ENCODE results near the gene ATF5.

The ATF5 gene

GRCh38 chr19:49907745-49908446 lies 21.1 kb upstream of the ATF5 start:
- H3K9me3 ChIP-seq (ENCODE audit: control extremely low read depth in 1 of 5, control insufficient read depth in 4 of 5, insufficient read depth in 2 of 5, low read depth in 1 of 5, low read length in 4 of 5) = no peaks in the 10 kb centered on the region
- no peak overlapping the region for H3K4me3 ChIP-seq (ENCODE audit: control insufficient read depth in 1 of 7, extremely low read depth in 1 of 7, insufficient read depth in 4 of 7, low read depth in 2 of 7, low read length in 6 of 7)
- H3K27ac ChIP-seq (ENCODE audit: insufficient read depth in 1 of 2, low read depth in 1 of 2, low read length in 2 of 2, poor library complexity in 1 of 2, severe bottlenecking in 2 of 2) = no peak overlapping the region
- no peak for DNase-seq
- H3K27me3 ChIP-seq (replicated peaks in 2 of 5; ENCODE audit: control insufficient read depth in 4 of 5, insufficient read depth in 5 of 5, low read length in 4 of 5) = no peaks in the 10 kb centered on the region
- peaks cover 12 to 34% (median 18%) of the 10 kb centered on the region in 4 experiments for H3K4me1 ChIP-seq (ENCODE audit: control extremely low read depth in 1 of 4, control insufficient read depth in 4 of 4, insufficient read depth in 4 of 4, low read length in 3 of 4)
- ChIA-PET CTCF (interaction anchor here (1.0 to 2.2 kb wide), 3 partner anchors 9 to 20 kb away, joined by 3 to 6 read pairs (median 4); partner anchors contain the start of gene ATF5), POLR2A (interaction anchor here (0.9 kb wide), 1 partner anchor 10 kb away, joined by 3 read pairs; no protein-coding TSS in a partner anchor)
- H3K36me3 ChIP-seq (ENCODE audit: control insufficient read depth in 4 of 4, insufficient read depth in 4 of 4, low read length in 3 of 4) = peaks cover 3 to 60% (median 37%) of the 10 kb centered on the region in 4 experiments
- 98% methylated on average over 22 of the region's 23 CpGs for WGBS (ENCODE audit: insufficient coverage)

- H3K27me3 ChIP-seq (replicated peaks in 2 of 5; ENCODE audit: control insufficient read depth in 4 of 5, insufficient read depth in 5 of 5, low read length in 4 of 5) = no peaks in the 10 kb centered on the region
- WGBS (ENCODE audit: insufficient coverage) = 98% methylated on average over 29 of the region's 37 CpGs
- peaks cover 12 to 34% (median 18%) of the 10 kb centered on the region in 4 experiments for H3K4me1 ChIP-seq (ENCODE audit: control extremely low read depth in 1 of 4, control insufficient read depth in 4 of 4, insufficient read depth in 4 of 4, low read length in 3 of 4)
- ChIA-PET POLR2A (interaction anchor here (0.9 kb wide), 1 partner anchor 11 kb away, joined by 3 read pairs; no protein-coding TSS in a partner anchor), CTCF (interaction anchor here (1.2 to 2.2 kb wide), 2 partner anchors 18 to 19 kb away, joined by 4 to 6 read pairs; partner anchors contain the start of gene ATF5)
- H3K9me3 ChIP-seq (ENCODE audit: control extremely low read depth in 1 of 5, control insufficient read depth in 4 of 5, insufficient read depth in 2 of 5, low read depth in 1 of 5, low read length in 4 of 5) = no peaks in the 10 kb centered on the region
- DNase-seq = no peak
- no peak overlapping the region for H3K27ac ChIP-seq (ENCODE audit: insufficient read depth in 1 of 2, low read depth in 1 of 2, low read length in 2 of 2, poor library complexity in 1 of 2, severe bottlenecking in 2 of 2)
- H3K36me3 ChIP-seq (ENCODE audit: control insufficient read depth in 4 of 4, insufficient read depth in 4 of 4, low read length in 3 of 4) = peaks cover 5 to 68% (median 44%) of the 10 kb centered on the region in 4 experiments
- no peak overlapping the region for H3K4me3 ChIP-seq (ENCODE audit: control insufficient read depth in 1 of 7, extremely low read depth in 1 of 7, insufficient read depth in 4 of 7, low read depth in 2 of 7, low read length in 6 of 7)
Measured at GRCh38 chr19:49908480-49909420, 20.3 kb upstream of the ATF5 start.

- no peaks in the 10 kb centered on the region for H3K27me3 ChIP-seq (replicated peaks in 2 of 5; ENCODE audit: control insufficient read depth in 4 of 5, insufficient read depth in 5 of 5, low read length in 4 of 5)
- peaks cover 11 to 29% (median 14%) of the 10 kb centered on the region in 4 experiments for H3K4me1 ChIP-seq (ENCODE audit: control extremely low read depth in 1 of 4, control insufficient read depth in 4 of 4, insufficient read depth in 4 of 4, low read length in 3 of 4)
- no peak overlapping the region for H3K4me3 ChIP-seq (ENCODE audit: control insufficient read depth in 1 of 7, extremely low read depth in 1 of 7, insufficient read depth in 4 of 7, low read depth in 2 of 7, low read length in 6 of 7)
- peaks cover 13 to 80% (median 52%) of the 10 kb centered on the region in 4 experiments for H3K36me3 ChIP-seq (ENCODE audit: control insufficient read depth in 4 of 4, insufficient read depth in 4 of 4, low read length in 3 of 4)
- no peak overlapping the region for H3K27ac ChIP-seq (ENCODE audit: insufficient read depth in 1 of 2, low read depth in 1 of 2, low read length in 2 of 2, poor library complexity in 1 of 2, severe bottlenecking in 2 of 2)
- ChIA-PET POLR2A (no interaction called here), CTCF (no interaction called here)
- no peak for DNase-seq
- 97% methylated on average over 4 of the region's 5 CpGs for WGBS (ENCODE audit: insufficient coverage)
- H3K9me3 ChIP-seq (ENCODE audit: control extremely low read depth in 1 of 5, control insufficient read depth in 4 of 5, insufficient read depth in 2 of 5, low read depth in 1 of 5, low read length in 4 of 5) = no peaks in the 10 kb centered on the region
Measured at GRCh38 chr19:49910179-49910578, 18.8 kb upstream of the ATF5 start.

GRCh38 chr19:49911381-49912145 lies 17.4 kb upstream of the ATF5 start:
- no peaks in the 10 kb centered on the region for H3K27me3 ChIP-seq (replicated peaks in 2 of 5; ENCODE audit: control insufficient read depth in 4 of 5, insufficient read depth in 5 of 5, low read length in 4 of 5)
- POLR2A ChIA-PET = interaction anchor here (0.8 to 1.8 kb wide), 4 partner anchors 14 to 34 kb away, joined by 3 to 8 read pairs (median 5); partner anchors contain the start of genes AKT1S1, IL4I1, NUP62 and TBC1D17
- no peak overlapping the region for H3K4me3 ChIP-seq (ENCODE audit: control insufficient read depth in 1 of 7, extremely low read depth in 1 of 7, insufficient read depth in 4 of 7, low read depth in 2 of 7, low read length in 6 of 7)
- 53% methylated on average over 7 of the region's 9 CpGs for WGBS (ENCODE audit: insufficient coverage)
- H3K4me1 ChIP-seq (ENCODE audit: control extremely low read depth in 1 of 4, control insufficient read depth in 4 of 4, insufficient read depth in 4 of 4, low read length in 3 of 4) = peaks cover 9 to 26% (median 14%) of the 10 kb centered on the region in 4 experiments
- CTCF ChIA-PET = interaction anchor here (0.9 to 1.4 kb wide), 2 partner anchors 12 to 18 kb away, joined by 3 to 6 read pairs; no protein-coding TSS in a partner anchor
- DNase-seq = peak; percentile 32 to 83 (median 83)
- no peaks in the 10 kb centered on the region for H3K9me3 ChIP-seq (ENCODE audit: control extremely low read depth in 1 of 5, control insufficient read depth in 4 of 5, insufficient read depth in 2 of 5, low read depth in 1 of 5, low read length in 4 of 5)
- H3K27ac ChIP-seq (ENCODE audit: insufficient read depth in 1 of 2, low read depth in 1 of 2, low read length in 2 of 2, poor library complexity in 1 of 2, severe bottlenecking in 2 of 2) = peak overlapping the region in 1 of 2 experiments; percentile 52
- H3K36me3 ChIP-seq (ENCODE audit: control insufficient read depth in 4 of 4, insufficient read depth in 4 of 4, low read length in 3 of 4) = peaks cover 19 to 85% (median 56%) of the 10 kb centered on the region in 4 experiments

GRCh38 chr19:49912965-49913685 lies 15.9 kb upstream of the ATF5 start:
- Histone ChIP-seq H3K27ac (ENCODE audit: insufficient read depth in 1 of 2, low read depth in 1 of 2, low read length in 2 of 2, poor library complexity in 1 of 2, severe bottlenecking in 2 of 2) (no peak overlapping the region), H3K36me3 (ENCODE audit: control insufficient read depth in 4 of 4, insufficient read depth in 4 of 4, low read length in 3 of 4) (peaks cover 23 to 80% (median 53%) of the 10 kb centered on the region in 4 experiments), H3K4me1 (ENCODE audit: control extremely low read depth in 1 of 4, control insufficient read depth in 4 of 4, insufficient read depth in 4 of 4, low read length in 3 of 4) (peaks cover 7 to 24% (median 15%) of the 10 kb centered on the region in 4 experiments), H3K27me3 (replicated peaks in 2 of 5; ENCODE audit: control insufficient read depth in 4 of 5, insufficient read depth in 5 of 5, low read length in 4 of 5) (no peaks in the 10 kb centered on the region), H3K4me3 (ENCODE audit: control insufficient read depth in 1 of 7, extremely low read depth in 1 of 7, insufficient read depth in 4 of 7, low read depth in 2 of 7, low read length in 6 of 7) (no peak overlapping the region), H3K9me3 (ENCODE audit: control extremely low read depth in 1 of 5, control insufficient read depth in 4 of 5, insufficient read depth in 2 of 5, low read depth in 1 of 5, low read length in 4 of 5) (no peaks in the 10 kb centered on the region)
- ChIA-PET POLR2A (no interaction called here), CTCF (interaction anchor here (0.9 to 1.7 kb wide), 3 partner anchors 14 to 20 kb away, joined by 3 to 4 read pairs (median 4); partner anchors contain the start of genes ATF5 and NUP62)
- no peak for DNase-seq
- 98% methylated on average over 15 of the region's 21 CpGs for WGBS (ENCODE audit: insufficient coverage)

GRCh38 chr19:49913720-49914119 lies 15.3 kb upstream of the ATF5 start:
- 100% methylated on average over 4 of the region's 10 CpGs for WGBS (ENCODE audit: insufficient coverage)
- CTCF ChIA-PET = interaction anchor here (1.0 to 1.8 kb wide), 3 partner anchors 15 to 18 kb away, joined by 3 to 5 read pairs (median 4); partner anchors contain the start of genes ATF5, IL4I1 and NUP62
- POLR2A ChIA-PET = no interaction called here
- H3K27ac ChIP-seq (ENCODE audit: insufficient read depth in 1 of 2, low read depth in 1 of 2, low read length in 2 of 2, poor library complexity in 1 of 2, severe bottlenecking in 2 of 2) = no peak overlapping the region
- H3K4me3 ChIP-seq (ENCODE audit: control insufficient read depth in 1 of 7, extremely low read depth in 1 of 7, insufficient read depth in 4 of 7, low read depth in 2 of 7, low read length in 6 of 7) = no peak overlapping the region
- no peak for DNase-seq
- H3K36me3 ChIP-seq (ENCODE audit: control insufficient read depth in 4 of 4, insufficient read depth in 4 of 4, low read length in 3 of 4) = peaks cover 22 to 79% (median 50%) of the 10 kb centered on the region in 4 experiments
- H3K9me3 ChIP-seq (ENCODE audit: control extremely low read depth in 1 of 5, control insufficient read depth in 4 of 5, insufficient read depth in 2 of 5, low read depth in 1 of 5, low read length in 4 of 5) = no peaks in the 10 kb centered on the region
- no peaks in the 10 kb centered on the region for H3K27me3 ChIP-seq (replicated peaks in 2 of 5; ENCODE audit: control insufficient read depth in 4 of 5, insufficient read depth in 5 of 5, low read length in 4 of 5)
- peaks cover 7 to 24% (median 15%) of the 10 kb centered on the region in 4 experiments for H3K4me1 ChIP-seq (ENCODE audit: control extremely low read depth in 1 of 4, control insufficient read depth in 4 of 4, insufficient read depth in 4 of 4, low read length in 3 of 4)
